Measurements from ENCODE around the gene STK32C. TPM values are rescaled to one million over a fixed set of nuclear protein-coding genes. Genes with fewer than 3 reads are reported as not detected.
A peak's percentile ranks its signal among the peaks of the same experiment; 100 is the strongest.
"Not testable (repeated sequence)": the region's sequence is repeated elsewhere in the genome, so short reads cannot be mapped to it uniquely, and the experiment has no call there.

Gene STK32C
- total RNA-seq, 4 donors from 2014 or later, result 4.8 to 10.9 (median 7.8) TPM

GRCh38 chr10:132224343-132225072 lies 83.2 kb downstream of the STK32C start:
- no peak overlapping the region for H3K27ac ChIP-seq (replicated peaks in 1 of 4)
- peaks cover 4 to 9% (median 7%) of the 10 kb centered on the region in 4 donors for H3K4me1 ChIP-seq
- no peak for TF ChIP-seq EP300 (IDR thresholded peaks at IDR 0.05)
- TF ChIP-seq POLR2AphosphoS5 (IDR thresholded peaks at IDR 0.05), result no peak
- TF ChIP-seq, protein P1, sequence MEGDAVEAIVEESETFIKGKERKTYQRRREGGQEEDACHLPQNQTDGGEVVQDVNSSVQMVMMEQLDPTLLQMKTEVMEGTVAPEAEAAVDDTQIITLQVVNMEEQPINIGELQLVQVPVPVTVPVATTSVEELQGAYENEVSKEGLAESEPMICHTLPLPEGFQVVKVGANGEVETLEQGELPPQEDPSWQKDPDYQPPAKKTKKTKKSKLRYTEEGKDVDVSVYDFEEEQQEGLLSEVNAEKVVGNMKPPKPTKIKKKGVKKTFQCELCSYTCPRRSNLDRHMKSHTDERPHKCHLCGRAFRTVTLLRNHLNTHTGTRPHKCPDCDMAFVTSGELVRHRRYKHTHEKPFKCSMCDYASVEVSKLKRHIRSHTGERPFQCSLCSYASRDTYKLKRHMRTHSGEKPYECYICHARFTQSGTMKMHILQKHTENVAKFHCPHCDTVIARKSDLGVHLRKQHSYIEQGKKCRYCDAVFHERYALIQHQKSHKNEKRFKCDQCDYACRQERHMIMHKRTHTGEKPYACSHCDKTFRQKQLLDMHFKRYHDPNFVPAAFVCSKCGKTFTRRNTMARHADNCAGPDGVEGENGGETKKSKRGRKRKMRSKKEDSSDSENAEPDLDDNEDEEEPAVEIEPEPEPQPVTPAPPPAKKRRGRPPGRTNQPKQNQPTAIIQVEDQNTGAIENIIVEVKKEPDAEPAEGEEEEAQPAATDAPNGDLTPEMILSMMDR (IDR thresholded peaks at IDR 0.05), result no peak
- no peak for TF ChIP-seq POLR2A (IDR thresholded peaks at IDR 0.05; ENCODE audit: low read depth)
- no peak overlapping the region for H3K4me3 ChIP-seq
- no peak for DNase-seq (ENCODE audit: extremely low spot score)
- WGBS, result 86% methylated on average over 8 of the region's 20 CpGs
- intact Hi-C loops (cut with DNase I), result loop anchor here (2.0 kb wide), 1 partner anchor 228 kb away; no protein-coding TSS in a partner anchor
- no peaks in the 10 kb centered on the region for H3K27me3 ChIP-seq
- H3K36me3 ChIP-seq, result peaks cover 0 to 11% (median 0%) of the 10 kb centered on the region in 4 donors
- no peaks in the 10 kb centered on the region for H3K9me3 ChIP-seq

- TF ChIP-seq POLR2AphosphoS5 (IDR thresholded peaks at IDR 0.05) (no peak), POLR2A (IDR thresholded peaks at IDR 0.05; ENCODE audit: low read depth) (no peak), EP300 (IDR thresholded peaks at IDR 0.05) (no peak)
- TF ChIP-seq, protein P1 (IDR thresholded peaks at IDR 0.05), result no peak
- 91% methylated on average over 9 of the region's 23 CpGs for WGBS
- intact Hi-C loops (cut with DNase I), result loop anchor here (1.0 to 2.0 kb wide), 2 partner anchors 129 to 229 kb away; no protein-coding TSS in a partner anchor
Measured at GRCh38 chr10:132223611-132224342, 84.0 kb downstream of the STK32C start.

DNA sequence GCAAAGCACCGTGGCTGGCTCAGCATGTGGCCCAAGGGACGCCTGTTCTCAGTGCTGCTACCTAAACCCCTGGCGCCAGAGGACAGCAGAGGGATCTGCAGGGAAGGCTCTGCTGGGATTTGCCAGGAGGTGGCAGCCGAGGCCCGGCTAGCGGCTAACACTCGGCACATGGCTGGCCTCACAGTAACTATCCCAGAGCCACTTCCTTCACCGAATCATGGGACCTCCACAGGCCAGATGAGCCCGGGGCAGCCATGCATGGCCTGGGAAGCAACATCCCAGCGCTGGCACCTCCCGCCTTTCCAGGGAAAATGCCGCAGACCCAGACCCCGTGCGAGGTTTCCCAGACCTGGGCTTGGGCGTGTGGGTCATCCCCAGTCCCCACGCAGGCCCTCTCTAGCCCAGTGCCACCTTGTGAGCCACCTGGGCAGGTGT lies 84.6 kb downstream of the STK32C start:
- H3K27me3 ChIP-seq, result no peaks in the 10 kb centered on the region
- WGBS, result 45% methylated on average over 10 of the region's 16 CpGs
- no peak for TF ChIP-seq POLR2A (IDR thresholded peaks at IDR 0.05; ENCODE audit: low read depth)
- TF ChIP-seq, protein P1 (IDR thresholded peaks at IDR 0.05), result peak; percentile 87 to 97 (median 93)
- peak in 1 of 2 donors; percentile 41 for TF ChIP-seq POLR2AphosphoS5 (IDR thresholded peaks at IDR 0.05)
- TF ChIP-seq EP300 (IDR thresholded peaks at IDR 0.05), result no peak
- no peak overlapping the region for H3K27ac ChIP-seq (replicated peaks in 1 of 4)
- no peaks in the 10 kb centered on the region for H3K9me3 ChIP-seq
- H3K4me3 ChIP-seq, result no peak overlapping the region
- intact Hi-C loops (cut with DNase I), result loop anchor here (1.0 kb wide), 1 partner anchor 129 kb away; no protein-coding TSS in a partner anchor
- peaks cover 4 to 9% (median 7%) of the 10 kb centered on the region in 4 donors for H3K4me1 ChIP-seq
- H3K36me3 ChIP-seq, result peaks cover 0 to 11% (median 2%) of the 10 kb centered on the region in 4 donors
- no peak for DNase-seq (ENCODE audit: extremely low spot score)

More at GRCh38 chr10:132223611-132224342, 84.0 kb downstream of the STK32C start:
- Histone ChIP-seq H3K9me3 (no peaks in the 10 kb centered on the region), H3K4me1 (peaks cover 4 to 9% (median 7%) of the 10 kb centered on the region in 4 donors), H3K4me3 (no peak overlapping the region), H3K27ac (replicated peaks in 1 of 4) (no peak overlapping the region), H3K27me3 (no peaks in the 10 kb centered on the region), H3K36me3 (peaks cover 0 to 11% (median 1%) of the 10 kb centered on the region in 4 donors)
- no peak for DNase-seq (ENCODE audit: extremely low spot score)

GRCh38 chr10:132222726-132223125 lies 85.0 kb downstream of the STK32C start:
- Histone ChIP-seq H3K27me3 (no peaks in the 10 kb centered on the region), H3K27ac (replicated peaks in 1 of 4) (no peak overlapping the region), H3K9me3 (no peaks in the 10 kb centered on the region), H3K4me3 (no peak overlapping the region), H3K4me1 (peaks cover 4 to 9% (median 7%) of the 10 kb centered on the region in 4 donors), H3K36me3 (peaks cover 0 to 11% (median 2%) of the 10 kb centered on the region in 4 donors)
- intact Hi-C loops (cut with DNase I), result loop anchor here (1.0 kb wide), 1 partner anchor 130 kb away; no protein-coding TSS in a partner anchor
- WGBS, result 66% methylated on average over 9 of the region's 21 CpGs
- DNase-seq (ENCODE audit: extremely low spot score), result no peak
- TF ChIP-seq, protein P1 (IDR thresholded peaks at IDR 0.05), result no peak
- TF ChIP-seq EP300 (IDR thresholded peaks at IDR 0.05) (no peak), POLR2A (IDR thresholded peaks at IDR 0.05; ENCODE audit: low read depth) (no peak), POLR2AphosphoS5 (IDR thresholded peaks at IDR 0.05) (no peak)

DNA sequence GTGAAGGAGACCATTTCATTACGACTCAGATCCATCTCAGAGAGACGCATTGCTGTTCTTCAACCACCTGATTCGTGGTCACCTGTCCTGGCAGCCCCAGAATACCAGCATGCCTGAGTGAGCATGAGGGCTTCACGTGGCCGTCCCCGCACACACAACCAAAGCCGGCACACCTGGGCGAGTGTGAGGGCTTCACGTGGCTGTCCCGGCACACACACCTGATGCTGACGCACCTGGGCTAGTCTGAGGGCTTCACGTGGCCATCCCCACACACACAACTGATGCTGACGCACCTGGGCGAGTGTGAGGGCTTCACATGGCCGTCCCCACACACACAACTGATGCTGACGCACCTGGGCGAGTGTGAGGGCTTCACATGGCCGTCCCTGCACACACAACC lies 86.8 kb downstream of the STK32C start:
- H3K9me3 ChIP-seq; H3K4me1 ChIP-seq; DNase-seq (ENCODE audit: extremely low spot score); intact Hi-C loops (cut with DNase I); H3K27ac ChIP-seq (replicated peaks in 1 of 4); H3K27me3 ChIP-seq; H3K4me3 ChIP-seq: not testable (repeated sequence)
- 95% methylated on average over 18 of the region's 18 CpGs for WGBS
- H3K36me3 ChIP-seq, result peaks cover 0 to 11% (median 2%) of the 10 kb centered on the region in 4 donors

Data from esophagus muscularis mucosa (tissue), 4 donors.